ENCODE results near the gene ZNF57. TPM values are rescaled to one million over a fixed set of nuclear protein-coding genes. Genes with fewer than 3 reads are reported as not detected.
"Not testable (repeated sequence)": the region's sequence is repeated elsewhere in the genome, so short reads cannot be mapped to it uniquely, and the experiment has no call there.

Gene ZNF57
- total RNA-seq, 4 donors from 2014 or later, result 2.7 to 4.2 (median 3.2) TPM

DNA sequence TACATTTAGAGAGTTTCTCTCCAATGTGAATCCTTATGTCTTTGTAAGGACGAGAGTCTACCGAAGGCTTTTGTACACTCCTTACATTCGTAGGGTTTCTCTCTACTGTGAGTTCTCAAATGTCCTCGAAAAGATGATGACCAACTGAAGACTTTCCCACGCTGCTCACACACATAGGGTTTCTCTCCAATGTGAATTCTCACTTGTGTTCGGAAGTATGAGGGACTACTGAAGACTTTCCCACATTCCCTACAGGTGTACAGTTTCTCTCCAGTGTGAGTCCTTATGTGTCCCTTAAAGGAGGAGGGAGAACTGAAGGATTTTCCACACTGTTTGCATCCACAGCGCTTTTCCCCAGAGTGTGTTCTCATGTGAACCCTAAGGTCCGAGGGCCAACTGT is 4.0 kb upstream of the ZNF57 start:
- Histone ChIP-seq H3K27ac (no peak overlapping the region), H3K4me3 (no peak overlapping the region), H3K27me3 (no peaks in the 10 kb centered on the region), H3K36me3 (no peaks in the 10 kb centered on the region), H3K9me3 (peaks cover 0 to 15% (median 0%) of the 10 kb centered on the region in 4 donors), H3K4me1 (peaks cover 0 to 9% (median 2%) of the 10 kb centered on the region in 4 donors)
- TF ChIP-seq EP300 (IDR thresholded peaks at IDR 0.05) (no peak), POLR2A (IDR thresholded peaks at IDR 0.05) (no peak), CTCF (IDR thresholded peaks at IDR 0.05) (no peak)
- no peak for DNase-seq (ENCODE audit: low spot score in 2 of 2)
- 73 to 80% methylated on average over 8 of the region's 8 CpGs for WGBS, 2 donors

DNA sequence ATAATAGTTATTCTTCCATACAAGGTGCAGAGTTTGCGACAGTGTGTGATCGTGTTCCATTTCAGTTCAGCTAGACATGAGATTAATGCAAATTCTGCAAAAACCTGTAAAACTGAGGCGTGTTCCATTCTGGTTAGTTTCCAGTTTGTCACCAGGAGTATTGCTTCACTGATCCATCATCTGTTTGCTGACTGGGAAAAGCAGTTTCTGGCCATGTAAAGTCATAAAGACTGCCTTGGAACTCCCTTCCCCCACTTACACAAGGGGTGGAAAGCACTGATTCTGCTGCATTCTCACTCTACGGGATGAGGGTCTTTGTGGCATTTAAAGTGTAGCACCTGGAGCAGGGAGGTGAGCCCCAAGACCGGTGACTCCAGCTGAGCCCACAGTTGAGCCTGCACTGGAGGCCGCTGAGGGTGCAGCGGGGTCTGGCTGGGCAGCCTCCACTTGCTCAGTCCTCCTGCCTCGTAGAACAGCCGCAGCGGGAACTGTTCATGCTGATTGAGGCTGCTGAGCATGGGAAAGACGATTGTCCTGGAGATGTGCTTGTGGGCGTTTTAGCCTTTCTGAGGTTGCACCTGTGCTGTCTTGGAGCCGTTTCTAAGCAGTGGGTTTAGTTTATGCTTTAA is 2.0 kb downstream of the ZNF57 start:
- H3K4me1 ChIP-seq, result peaks cover 0 to 17% (median 3%) of the 10 kb centered on the region in 4 donors
- peaks cover 0 to under 1% (median 0%) of the 10 kb centered on the region in 4 donors for H3K9me3 ChIP-seq
- no peak for DNase-seq (ENCODE audit: low spot score in 2 of 2)
- H3K36me3 ChIP-seq, result peaks cover 0 to 8% (median 0%) of the 10 kb centered on the region in 3 donors
- H3K4me3 ChIP-seq, result no peak overlapping the region
- H3K27me3 ChIP-seq, result no peaks in the 10 kb centered on the region
- H3K27ac ChIP-seq, result no peak overlapping the region
- TF ChIP-seq CTCF (IDR thresholded peaks at IDR 0.05), result no peak
- TF ChIP-seq EP300 (IDR thresholded peaks at IDR 0.05), result no peak
- no peak for TF ChIP-seq POLR2A (IDR thresholded peaks at IDR 0.05)
- 79 to 88% methylated on average over 13 of the region's 13 CpGs for WGBS, 2 donors

- H3K4me1 ChIP-seq, result peaks cover 0 to 17% (median 3%) of the 10 kb centered on the region in 4 donors
- H3K27ac ChIP-seq; DNase-seq (ENCODE audit: low spot score in 2 of 2); H3K27me3 ChIP-seq; H3K36me3 ChIP-seq; H3K4me3 ChIP-seq; H3K9me3 ChIP-seq: not testable (repeated sequence)
- WGBS, 2 donors, result 92 to 94% methylated on average over 13 of the region's 13 CpGs
These were observed 2.6 kb downstream of the ZNF57 start for GRCh38 chr19:2903326-2903725.

DNA sequence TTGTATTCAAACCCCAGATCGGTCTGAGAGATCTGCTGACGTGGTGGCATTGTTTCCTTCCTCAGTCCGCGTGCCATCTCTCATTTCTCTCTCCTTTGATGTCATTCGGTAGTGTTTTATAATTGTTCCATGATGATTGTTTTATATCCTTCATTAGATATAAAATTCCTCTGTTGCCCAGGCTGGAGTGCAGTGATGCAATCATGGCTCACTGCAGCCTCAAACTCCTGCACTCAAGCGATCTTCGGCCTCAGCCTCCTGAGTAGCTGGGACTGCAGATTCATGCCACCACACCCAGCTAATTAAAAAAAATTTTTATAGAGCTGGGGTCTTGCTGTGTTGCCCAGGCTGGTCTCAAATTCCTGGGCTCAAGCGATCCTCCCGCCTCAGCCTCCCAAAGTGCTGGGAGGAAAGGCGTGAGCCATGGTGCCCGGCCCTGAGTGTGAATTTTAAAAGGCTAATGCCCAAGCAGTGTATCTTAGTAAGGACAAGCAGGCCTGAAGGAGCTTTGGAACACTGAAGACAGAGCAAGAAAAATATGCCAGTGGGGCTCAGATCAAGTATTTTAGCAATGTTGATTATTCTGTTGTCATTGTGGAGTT is 5.3 kb downstream of the ZNF57 start:
- 87 to 88% methylated on average over 11 of the region's 11 CpGs for WGBS, 2 donors
- TF ChIP-seq CTCF (IDR thresholded peaks at IDR 0.05), result no peak
- Histone ChIP-seq H3K4me1 (peaks cover 0 to 13% (median 6%) of the 10 kb centered on the region in 4 donors), H3K27ac (no peak overlapping the region), H3K27me3 (no peaks in the 10 kb centered on the region), H3K9me3 (no peaks in the 10 kb centered on the region), H3K4me3 (no peak overlapping the region), H3K36me3 (peaks cover 0 to 8% (median 0%) of the 10 kb centered on the region in 3 donors)
- no peak for DNase-seq (ENCODE audit: low spot score in 2 of 2)

DNA sequence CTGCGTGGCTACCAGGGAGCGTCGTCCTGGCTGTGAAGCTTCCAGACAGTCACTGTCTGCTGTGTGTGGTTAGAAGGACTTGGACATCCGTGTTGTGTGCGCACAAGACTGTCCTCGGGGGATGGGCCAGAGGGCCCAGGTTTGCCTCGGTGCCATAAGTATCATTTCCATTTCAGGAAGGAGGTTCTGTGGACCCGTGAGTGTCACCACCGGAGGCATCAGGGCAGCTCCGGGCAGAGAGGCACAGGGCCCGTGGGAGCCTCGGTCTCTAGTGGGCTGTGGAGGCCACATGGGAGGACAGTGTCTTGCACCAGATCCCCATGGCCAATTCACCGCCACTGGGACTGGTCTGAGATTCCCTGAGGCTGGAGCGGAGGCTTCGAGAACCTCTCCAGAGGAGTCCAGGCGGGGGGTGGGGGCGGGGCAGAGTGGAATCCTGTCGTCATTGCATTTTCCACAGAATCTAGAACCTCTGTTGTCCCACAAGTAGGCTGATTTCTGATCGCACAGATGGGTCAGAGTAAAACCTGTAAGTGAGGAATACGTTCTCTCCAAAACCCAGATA is 6.0 kb downstream of the ZNF57 start:
- H3K27ac ChIP-seq, result no peak overlapping the region
- no peak for DNase-seq (ENCODE audit: low spot score in 2 of 2)
- no peaks in the 10 kb centered on the region for H3K27me3 ChIP-seq
- no peak overlapping the region for H3K4me3 ChIP-seq
- H3K9me3 ChIP-seq, result no peaks in the 10 kb centered on the region
- H3K4me1 ChIP-seq, result peaks cover 0 to 7% (median 4%) of the 10 kb centered on the region in 4 donors
- 86 to 87% methylated on average over 14 to 17 of the region's 20 CpGs for WGBS, 2 donors
- peaks cover 0 to 8% (median 0%) of the 10 kb centered on the region in 3 donors for H3K36me3 ChIP-seq
- TF ChIP-seq POLR2A (IDR thresholded peaks at IDR 0.05) (no peak), CTCF (IDR thresholded peaks at IDR 0.05) (no peak), EP300 (IDR thresholded peaks at IDR 0.05) (no peak)
